Measurements from ENCODE around the gene ABCA2. TPM values are rescaled to one million over a fixed set of nuclear protein-coding genes. Genes with fewer than 3 reads are reported as not detected.

ABCA2 gene
- total and polyA plus RNA-seq, 4 donors = 13.4 to 39.0 (median 16.5) TPM

- ATAC-seq (ENCODE audit: insufficient read depth, low FRiP score) (peak; percentile 68), DNase-seq (no peak)
- H3K4me1 ChIP-seq (ENCODE audit: control insufficient read depth in 5 of 5, insufficient read depth in 5 of 5, low read length in 5 of 5) = peaks cover 0 to 39% (median 12%) of the 10 kb centered on the region in 5 donors
- no peak within 1 kb of the TSS for H3K27ac ChIP-seq (ENCODE audit: low read depth in 1 of 2, low read length in 1 of 2)
- no peak within 1 kb of the TSS for H3K9ac ChIP-seq (ENCODE audit: insufficient read depth in 1 of 2, low read length in 2 of 2)
- no peak for TF ChIP-seq CTCF (IDR thresholded peaks at IDR 0.05; ENCODE audit: control extremely low read depth, extremely low read depth)
- 23 to 29% methylated on average over 60 to 90 of the region's 90 CpGs for WGBS, 2 donors
- no peaks in the 10 kb centered on the region for H3K36me3 ChIP-seq (ENCODE audit: control insufficient read depth in 4 of 4, insufficient read depth in 4 of 4, low read length in 4 of 4)
- peaks cover 0 to 21% (median 4%) of the 10 kb centered on the region in 3 donors for H3K27me3 ChIP-seq (ENCODE audit: control insufficient read depth in 3 of 3, insufficient read depth in 3 of 3, low read length in 2 of 3)
- H3K4me3 ChIP-seq = peak within 1 kb of the TSS; percentile 13
- H3K9me3 ChIP-seq (ENCODE audit: control insufficient read depth in 4 of 4, insufficient read depth in 3 of 4, low read length in 3 of 4) = peaks cover 0 to under 1% (median 0%) of the 10 kb centered on the region in 4 donors
These were observed 26.2 kb upstream of the ABCA2 start, which contains the start of gene ENTPD2 for GRCh38 chr9:137053944-137054931. TSS of gene ENTPD2 (minus strand) at chr9:137054061. CDS start at chr9:137053997, 64 bp downstream.

GRCh38 chr9:137052998-137053943 lies 25.2 kb upstream of the ABCA2 start:
- peak overlapping the region; percentile 13 for H3K4me3 ChIP-seq
- ATAC-seq (ENCODE audit: insufficient read depth, low FRiP score) = no peak

GRCh38 chr9:137052293-137052692 lies 24.3 kb upstream of the ABCA2 start:
- DNase-seq (no peak), ATAC-seq (ENCODE audit: insufficient read depth, low FRiP score) (no peak)
- Histone ChIP-seq H3K4me1 (ENCODE audit: control insufficient read depth in 5 of 5, insufficient read depth in 5 of 5, low read length in 5 of 5) (peaks cover 0 to 38% (median 12%) of the 10 kb centered on the region in 5 donors), H3K27ac (ENCODE audit: low read depth in 1 of 2, low read length in 1 of 2) (no peak overlapping the region), H3K36me3 (ENCODE audit: control insufficient read depth in 4 of 4, insufficient read depth in 4 of 4, low read length in 4 of 4) (no peaks in the 10 kb centered on the region), H3K9ac (ENCODE audit: insufficient read depth in 1 of 2, low read length in 2 of 2) (no peak overlapping the region), H3K27me3 (ENCODE audit: control insufficient read depth in 3 of 3, insufficient read depth in 3 of 3, low read length in 2 of 3) (peaks cover 7 to 32% (median 12%) of the 10 kb centered on the region in 3 donors), H3K4me3 (no peak overlapping the region), H3K9me3 (ENCODE audit: control insufficient read depth in 4 of 4, insufficient read depth in 3 of 4, low read length in 3 of 4) (peaks cover 0 to 3% (median 0%) of the 10 kb centered on the region in 4 donors)
- 77 to 90% methylated on average over 8 of the region's 8 CpGs for WGBS, 2 donors
- no peak for TF ChIP-seq CTCF (IDR thresholded peaks at IDR 0.05; ENCODE audit: control extremely low read depth, extremely low read depth)

More at GRCh38 chr9:137052998-137053943, 25.2 kb upstream of the ABCA2 start:
- no peak for DNase-seq
- H3K9ac ChIP-seq (ENCODE audit: insufficient read depth in 1 of 2, low read length in 2 of 2) = no peak overlapping the region
- WGBS, 2 donors = 13% methylated on average over 59 to 71 of the region's 71 CpGs
- no peak overlapping the region for H3K27ac ChIP-seq (ENCODE audit: low read depth in 1 of 2, low read length in 1 of 2)
- peaks cover 0 to 39% (median 12%) of the 10 kb centered on the region in 5 donors for H3K4me1 ChIP-seq (ENCODE audit: control insufficient read depth in 5 of 5, insufficient read depth in 5 of 5, low read length in 5 of 5)
- no peaks in the 10 kb centered on the region for H3K36me3 ChIP-seq (ENCODE audit: control insufficient read depth in 4 of 4, insufficient read depth in 4 of 4, low read length in 4 of 4)
- H3K9me3 ChIP-seq (ENCODE audit: control insufficient read depth in 4 of 4, insufficient read depth in 3 of 4, low read length in 3 of 4) = peaks cover 0 to 3% (median 0%) of the 10 kb centered on the region in 4 donors
- TF ChIP-seq CTCF (IDR thresholded peaks at IDR 0.05; ENCODE audit: control extremely low read depth, extremely low read depth) = no peak
- H3K27me3 ChIP-seq (ENCODE audit: control insufficient read depth in 3 of 3, insufficient read depth in 3 of 3, low read length in 2 of 3) = peaks cover 3 to 27% (median 4%) of the 10 kb centered on the region in 3 donors
